Measurements from ENCODE around the gene PDE6A.

The PDE6A gene

DNA sequence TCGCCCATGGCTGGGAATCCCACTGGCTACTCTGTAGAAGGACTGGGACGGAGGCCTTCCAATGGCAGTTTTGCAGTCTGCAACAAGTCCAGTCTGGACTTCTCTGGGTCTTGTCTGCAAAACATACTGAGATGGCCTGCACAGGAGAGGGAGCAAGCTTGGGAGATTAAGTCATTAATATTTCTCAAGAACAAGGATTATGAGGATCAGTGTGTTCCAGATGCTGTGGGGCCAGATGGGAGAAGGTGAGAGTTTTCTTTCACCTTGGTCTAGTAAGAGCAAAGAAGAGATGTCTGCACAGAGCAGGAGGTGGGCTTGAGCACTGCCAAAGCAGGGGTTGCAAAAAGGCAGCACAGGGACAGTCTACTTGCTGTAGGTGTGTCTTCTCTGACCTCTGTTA, at the start of gene PDE6A:
PDE6A (minus strand) TSS at position 128 of the 400 bp plus-strand sequence; CDS start at position 8, 120 bp downstream.
- H4K20me1 ChIP-seq (ENCODE audit: insufficient read depth, low read length): no peaks in the 10 kb centered on the region
- H3K79me2 ChIP-seq (ENCODE audit: low read length): no peaks in the 10 kb centered on the region
- H2AFZ ChIP-seq (ENCODE audit: low read depth, low read length): no peak within 1 kb of the TSS
- H3K4me1 ChIP-seq (ENCODE audit: low read length): peaks cover 6% of the 10 kb centered on the region; the same call in 1 of the 2 replicates
- no peak within 1 kb of the TSS for H3K27ac ChIP-seq (ENCODE audit: low read length)
- H3K9ac ChIP-seq (ENCODE audit: low read length): no peak within 1 kb of the TSS
- H3K27me3 ChIP-seq (ENCODE audit: low read depth, low read length): 0 out of 2 replicates have a peak, but pooled peaks cover 3% of the 10 kb centered on the region
- H3K4me2 ChIP-seq (ENCODE audit: low read length): no peak within 1 kb of the TSS
- no peaks in the 10 kb centered on the region for H3K36me3 ChIP-seq (replicated peaks; ENCODE audit: low read depth, low read length)
- no peak within 1 kb of the TSS for H3K4me3 ChIP-seq (ENCODE audit: low read length)
- TF ChIP-seq EZH2phosphoT487 (IDR thresholded peaks at IDR 0.05; ENCODE audit: low read depth): no peak
- TF ChIP-seq, protein P1, sequence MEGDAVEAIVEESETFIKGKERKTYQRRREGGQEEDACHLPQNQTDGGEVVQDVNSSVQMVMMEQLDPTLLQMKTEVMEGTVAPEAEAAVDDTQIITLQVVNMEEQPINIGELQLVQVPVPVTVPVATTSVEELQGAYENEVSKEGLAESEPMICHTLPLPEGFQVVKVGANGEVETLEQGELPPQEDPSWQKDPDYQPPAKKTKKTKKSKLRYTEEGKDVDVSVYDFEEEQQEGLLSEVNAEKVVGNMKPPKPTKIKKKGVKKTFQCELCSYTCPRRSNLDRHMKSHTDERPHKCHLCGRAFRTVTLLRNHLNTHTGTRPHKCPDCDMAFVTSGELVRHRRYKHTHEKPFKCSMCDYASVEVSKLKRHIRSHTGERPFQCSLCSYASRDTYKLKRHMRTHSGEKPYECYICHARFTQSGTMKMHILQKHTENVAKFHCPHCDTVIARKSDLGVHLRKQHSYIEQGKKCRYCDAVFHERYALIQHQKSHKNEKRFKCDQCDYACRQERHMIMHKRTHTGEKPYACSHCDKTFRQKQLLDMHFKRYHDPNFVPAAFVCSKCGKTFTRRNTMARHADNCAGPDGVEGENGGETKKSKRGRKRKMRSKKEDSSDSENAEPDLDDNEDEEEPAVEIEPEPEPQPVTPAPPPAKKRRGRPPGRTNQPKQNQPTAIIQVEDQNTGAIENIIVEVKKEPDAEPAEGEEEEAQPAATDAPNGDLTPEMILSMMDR (IDR thresholded peaks at IDR 0.05; ENCODE audit: low read depth, low read length): no peak
- no peaks in the 10 kb centered on the region for H3K9me3 ChIP-seq (ENCODE audit: insufficient read depth, low read length)

DNA sequence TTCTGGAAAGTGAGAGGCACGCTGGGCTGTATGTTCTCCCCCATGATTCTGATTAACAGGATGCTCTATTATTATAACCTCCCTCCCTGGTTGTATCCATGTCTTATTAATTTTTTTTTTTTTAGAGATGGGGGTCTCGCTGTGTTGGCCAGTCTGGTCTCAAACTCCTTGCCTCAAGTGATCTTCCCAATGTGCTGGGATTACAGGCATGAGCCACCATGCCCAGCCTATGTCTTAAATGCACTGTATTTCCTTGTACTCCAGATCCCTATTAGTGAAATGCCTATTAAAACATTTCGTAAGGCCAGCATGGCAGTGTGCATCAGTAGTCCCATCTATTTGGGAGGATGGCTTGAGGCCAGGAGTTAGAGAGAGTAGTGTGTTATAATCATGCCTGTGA, 48.9 kb upstream of the PDE6A start:
- no peaks in the 10 kb centered on the region for H3K27me3 ChIP-seq (ENCODE audit: low read depth, low read length)
- H3K4me2 ChIP-seq (ENCODE audit: low read length): no peak overlapping the region
- no peak overlapping the region for H3K27ac ChIP-seq (ENCODE audit: low read length)
- H3K79me2 ChIP-seq (ENCODE audit: low read length): no peaks in the 10 kb centered on the region
- H2AFZ ChIP-seq (ENCODE audit: low read depth, low read length): no peak overlapping the region
- H3K4me3 ChIP-seq (ENCODE audit: low read length): no peak overlapping the region
- H3K4me1 ChIP-seq (ENCODE audit: low read length): no peaks in the 10 kb centered on the region
- no peaks in the 10 kb centered on the region for H3K9me3 ChIP-seq (ENCODE audit: insufficient read depth, low read length)
- H3K9ac ChIP-seq (ENCODE audit: low read length): no peak overlapping the region
- TF ChIP-seq, protein P1 (IDR thresholded peaks at IDR 0.05; ENCODE audit: low read depth, low read length): no peak
- no peak for TF ChIP-seq EZH2phosphoT487 (IDR thresholded peaks at IDR 0.05; ENCODE audit: low read depth)
- no peaks in the 10 kb centered on the region for H4K20me1 ChIP-seq (ENCODE audit: insufficient read depth, low read length)
- H3K36me3 ChIP-seq (replicated peaks; ENCODE audit: low read depth, low read length): no peaks in the 10 kb centered on the region

DNA sequence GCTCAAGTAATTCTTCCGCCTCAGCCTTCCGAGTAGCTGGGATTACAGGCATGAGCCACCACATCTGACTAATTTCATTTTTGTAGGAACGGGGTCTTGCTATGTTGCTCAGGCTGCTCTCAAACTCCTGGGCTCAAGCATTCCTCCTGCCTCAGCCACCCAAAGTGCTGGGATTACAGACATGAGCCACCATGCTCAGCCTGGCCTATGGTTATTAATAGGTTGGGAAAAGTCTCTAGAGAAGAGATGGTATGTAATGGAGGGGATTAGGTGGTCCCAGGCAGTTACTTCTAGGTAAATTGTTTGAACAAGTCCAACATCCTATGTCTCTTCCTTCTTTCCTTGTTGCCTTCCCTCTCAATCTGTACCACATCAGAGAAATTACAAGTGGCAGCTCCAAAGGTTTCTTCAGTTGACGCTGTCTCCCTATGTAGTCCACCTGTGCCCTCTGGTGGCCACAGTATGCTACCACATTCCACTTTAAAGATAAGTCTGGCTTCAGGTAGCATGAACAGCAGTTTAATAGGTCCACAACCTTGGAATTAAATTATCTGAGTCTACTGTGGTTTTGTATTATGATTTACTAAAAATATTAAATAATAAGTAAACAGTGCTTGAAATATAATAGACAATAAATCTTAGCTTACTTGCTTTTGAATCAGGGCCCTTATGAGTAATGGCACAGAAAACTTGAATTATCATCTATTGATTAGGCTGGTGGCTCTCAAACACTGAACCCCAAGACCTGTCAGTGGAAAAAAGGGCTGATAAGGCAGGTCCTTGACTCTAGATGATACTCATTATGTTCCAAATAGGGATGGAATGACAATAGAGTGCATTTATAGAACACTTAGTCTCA, 46.2 kb upstream of the PDE6A start:
- Histone ChIP-seq H2AFZ (ENCODE audit: low read depth, low read length) (no peak overlapping the region), H3K4me1 (ENCODE audit: low read length) (no peaks in the 10 kb centered on the region), H3K4me3 (ENCODE audit: low read length) (no peak overlapping the region), H4K20me1 (ENCODE audit: insufficient read depth, low read length) (no peaks in the 10 kb centered on the region), H3K27ac (ENCODE audit: low read length) (no peak overlapping the region), H3K36me3 (replicated peaks; ENCODE audit: low read depth, low read length) (no peaks in the 10 kb centered on the region), H3K79me2 (ENCODE audit: low read length) (no peaks in the 10 kb centered on the region), H3K9me3 (ENCODE audit: insufficient read depth, low read length) (no peaks in the 10 kb centered on the region), H3K4me2 (ENCODE audit: low read length) (no peak overlapping the region), H3K9ac (ENCODE audit: low read length) (no peak overlapping the region), H3K27me3 (ENCODE audit: low read depth, low read length) (no peaks in the 10 kb centered on the region)
- TF ChIP-seq, protein P1 (IDR thresholded peaks at IDR 0.05; ENCODE audit: low read depth, low read length): peak; percentile 78
- TF ChIP-seq EZH2phosphoT487 (IDR thresholded peaks at IDR 0.05; ENCODE audit: low read depth): no peak

DNA sequence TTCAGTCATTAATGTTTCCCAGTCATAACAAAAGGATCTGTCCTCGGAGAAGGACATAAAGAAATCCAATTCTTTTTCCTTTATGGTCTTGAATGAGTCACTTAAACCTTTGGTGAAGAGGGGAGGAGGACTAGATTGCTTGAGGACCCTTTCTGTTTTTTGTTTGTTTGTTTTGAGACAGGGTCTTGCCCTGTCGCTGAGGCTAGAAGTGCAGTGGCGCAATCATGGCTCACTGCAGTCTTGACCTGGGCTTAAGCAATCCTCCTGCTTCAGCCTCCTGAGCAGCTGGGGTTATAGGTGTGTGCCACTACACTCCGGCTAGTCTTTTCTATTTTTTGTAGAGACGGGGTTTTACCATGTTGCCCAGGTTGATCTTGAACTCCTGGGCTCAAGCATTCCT, 43.5 kb upstream of the PDE6A start:
- Histone ChIP-seq H3K36me3 (replicated peaks; ENCODE audit: low read depth, low read length) (no peaks in the 10 kb centered on the region), H4K20me1 (ENCODE audit: insufficient read depth, low read length) (no peaks in the 10 kb centered on the region), H3K4me1 (ENCODE audit: low read length) (no peaks in the 10 kb centered on the region), H3K9me3 (ENCODE audit: insufficient read depth, low read length) (no peaks in the 10 kb centered on the region), H3K4me3 (ENCODE audit: low read length) (no peak overlapping the region), H3K27me3 (ENCODE audit: low read depth, low read length) (no peaks in the 10 kb centered on the region), H3K4me2 (ENCODE audit: low read length) (no peak overlapping the region), H3K9ac (ENCODE audit: low read length) (no peak overlapping the region), H3K27ac (ENCODE audit: low read length) (no peak overlapping the region), H3K79me2 (ENCODE audit: low read length) (no peaks in the 10 kb centered on the region), H2AFZ (ENCODE audit: low read depth, low read length) (no peak overlapping the region)
- TF ChIP-seq EZH2phosphoT487 (IDR thresholded peaks at IDR 0.05; ENCODE audit: low read depth): no peak
- TF ChIP-seq, protein P1 (IDR thresholded peaks at IDR 0.05; ENCODE audit: low read depth, low read length): no peak
